ENCODE data around the gene MREG. TPM values are rescaled to one million over a fixed set of nuclear protein-coding genes. Genes with fewer than 3 reads are reported as not detected.
"Not testable (repeated sequence)": the region's sequence is repeated elsewhere in the genome, so short reads cannot be mapped to it uniquely, and the experiment has no call there.

Gene MREG
- total RNA-seq, 3 donors from 2014 or later (not counting 1 experiment from before 2014, with no cell fraction given): 4.0 to 9.8 (median 6.8) TPM

DNA sequence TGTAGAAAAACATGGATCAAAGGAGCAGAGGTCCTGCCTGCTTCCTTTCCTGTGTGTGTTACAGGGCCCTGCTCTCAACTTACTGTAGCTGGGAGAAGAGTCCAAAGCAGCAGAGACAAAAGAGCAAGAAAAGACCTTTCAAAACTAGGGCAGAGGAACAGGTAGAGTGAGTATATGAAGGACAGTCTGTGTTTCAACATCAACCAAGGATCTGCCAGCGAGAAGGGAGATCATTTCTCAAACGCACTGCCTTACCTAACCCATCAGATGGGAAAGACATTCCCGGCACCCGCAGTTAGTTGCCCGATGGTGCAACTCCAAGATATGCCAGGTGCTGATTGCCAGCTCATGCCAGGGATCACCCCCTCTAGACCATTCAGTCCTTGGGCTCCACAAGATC, 41.7 kb downstream of the MREG start:
- H3K36me3 Mint-ChIP-seq: no peaks in the 10 kb centered on the region
- intact Hi-C loops (cut with micrococcal nuclease): no loop called here
- H3K27ac Mint-ChIP-seq: no peak overlapping the region
- H3K27ac ChIP-seq (ENCODE audit: low read length): no peak overlapping the region
- TF ChIP-seq, protein P1, sequence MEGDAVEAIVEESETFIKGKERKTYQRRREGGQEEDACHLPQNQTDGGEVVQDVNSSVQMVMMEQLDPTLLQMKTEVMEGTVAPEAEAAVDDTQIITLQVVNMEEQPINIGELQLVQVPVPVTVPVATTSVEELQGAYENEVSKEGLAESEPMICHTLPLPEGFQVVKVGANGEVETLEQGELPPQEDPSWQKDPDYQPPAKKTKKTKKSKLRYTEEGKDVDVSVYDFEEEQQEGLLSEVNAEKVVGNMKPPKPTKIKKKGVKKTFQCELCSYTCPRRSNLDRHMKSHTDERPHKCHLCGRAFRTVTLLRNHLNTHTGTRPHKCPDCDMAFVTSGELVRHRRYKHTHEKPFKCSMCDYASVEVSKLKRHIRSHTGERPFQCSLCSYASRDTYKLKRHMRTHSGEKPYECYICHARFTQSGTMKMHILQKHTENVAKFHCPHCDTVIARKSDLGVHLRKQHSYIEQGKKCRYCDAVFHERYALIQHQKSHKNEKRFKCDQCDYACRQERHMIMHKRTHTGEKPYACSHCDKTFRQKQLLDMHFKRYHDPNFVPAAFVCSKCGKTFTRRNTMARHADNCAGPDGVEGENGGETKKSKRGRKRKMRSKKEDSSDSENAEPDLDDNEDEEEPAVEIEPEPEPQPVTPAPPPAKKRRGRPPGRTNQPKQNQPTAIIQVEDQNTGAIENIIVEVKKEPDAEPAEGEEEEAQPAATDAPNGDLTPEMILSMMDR (IDR thresholded peaks at IDR 0.05): no peak
- H3K4me1 Mint-ChIP-seq: peaks cover 19 to 35% of the 10 kb centered on the region in 2 donors
- H3K36me3 ChIP-seq (ENCODE audit: control insufficient read depth, insufficient read depth, low read length): no peaks in the 10 kb centered on the region
- 95% methylated on average over 5 of the region's 5 CpGs for WGBS (ENCODE audit: insufficient coverage)
- H3K4me1 ChIP-seq (ENCODE audit: control insufficient read depth, insufficient read depth, low read length): peaks cover 6% of the 10 kb centered on the region
- no peak for ATAC-seq
- H3K9me3 ChIP-seq (ENCODE audit: control insufficient read depth, insufficient read depth, low read length): no peaks in the 10 kb centered on the region
- H3K4me3 ChIP-seq (ENCODE audit: low read length): no peak overlapping the region
- no peaks in the 10 kb centered on the region for H3K9me3 Mint-ChIP-seq
- H3K27me3 Mint-ChIP-seq (ENCODE audit: low read depth in 2 of 2): no peaks in the 10 kb centered on the region
- H3K27me3 ChIP-seq (ENCODE audit: control insufficient read depth, insufficient read depth, low read length): no peaks in the 10 kb centered on the region
- H3K4me3 Mint-ChIP-seq: no peak overlapping the region
- DNase-seq: no peak

DNA sequence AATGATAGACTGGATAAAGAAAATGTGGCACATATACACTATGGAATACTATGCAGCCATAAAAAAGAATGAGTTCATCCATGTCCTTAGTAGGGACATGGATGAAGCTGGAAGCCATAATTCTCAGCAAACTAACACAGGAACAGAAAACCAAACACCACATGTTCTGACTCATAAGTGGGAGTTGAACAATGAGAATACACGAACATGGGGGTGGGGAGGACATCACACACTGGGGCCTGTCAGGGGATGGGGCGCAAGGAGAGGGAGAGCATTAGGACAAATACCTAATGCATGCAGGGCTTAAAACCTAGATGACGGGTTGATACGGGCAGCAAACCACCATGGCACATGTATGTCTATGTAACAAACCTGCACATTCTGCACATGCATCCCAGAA, 42.5 kb downstream of the MREG start:
- DNase-seq; H3K27me3 Mint-ChIP-seq (ENCODE audit: low read depth in 2 of 2); H3K36me3 Mint-ChIP-seq; ATAC-seq; H3K36me3 ChIP-seq (ENCODE audit: control insufficient read depth, insufficient read depth, low read length); H3K4me3 ChIP-seq (ENCODE audit: low read length); H3K27me3 ChIP-seq (ENCODE audit: control insufficient read depth, insufficient read depth, low read length); H3K27ac ChIP-seq (ENCODE audit: low read length); H3K27ac Mint-ChIP-seq; intact Hi-C loops (cut with micrococcal nuclease); H3K9me3 Mint-ChIP-seq; H3K9me3 ChIP-seq (ENCODE audit: control insufficient read depth, insufficient read depth, low read length); H3K4me1 ChIP-seq (ENCODE audit: control insufficient read depth, insufficient read depth, low read length); H3K4me3 Mint-ChIP-seq: not testable (repeated sequence)
- 92% methylated on average over 3 of the region's 4 CpGs for WGBS (ENCODE audit: insufficient coverage)
- peaks cover 25 to 41% of the 10 kb centered on the region in 2 donors for H3K4me1 Mint-ChIP-seq

DNA sequence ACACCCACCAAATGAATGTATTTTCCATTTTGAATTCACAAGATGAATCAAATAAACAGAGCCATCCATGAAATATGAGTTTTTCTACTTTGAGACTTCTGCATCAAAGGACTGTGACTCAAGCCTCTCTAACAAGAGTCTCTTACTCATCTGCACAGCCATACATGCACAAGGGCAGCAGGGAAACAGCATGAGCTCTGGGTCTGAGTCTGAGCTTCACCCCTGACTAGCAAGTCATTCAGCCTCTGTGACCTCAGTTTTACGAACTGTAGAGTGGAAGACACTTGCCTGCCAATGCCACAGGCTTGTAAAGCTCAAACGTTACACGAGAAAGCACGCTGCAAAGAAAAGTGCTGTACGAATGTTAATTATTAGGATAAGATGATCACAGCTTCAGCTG, 42.9 kb downstream of the MREG start:
- DNase-seq (no peak), ATAC-seq (no peak)
- no peak overlapping the region for H3K27ac ChIP-seq (ENCODE audit: low read length)
- WGBS (ENCODE audit: insufficient coverage): 98% methylated on average over 5 of the region's 5 CpGs
- H3K9me3 Mint-ChIP-seq: no peaks in the 10 kb centered on the region
- H3K4me3 Mint-ChIP-seq: no peak overlapping the region
- H3K36me3 ChIP-seq (ENCODE audit: control insufficient read depth, insufficient read depth, low read length): no peaks in the 10 kb centered on the region
- no peak overlapping the region for H3K4me3 ChIP-seq (ENCODE audit: low read length)
- no peaks in the 10 kb centered on the region for H3K27me3 ChIP-seq (ENCODE audit: control insufficient read depth, insufficient read depth, low read length)
- intact Hi-C loops (cut with micrococcal nuclease): no loop called here
- no peaks in the 10 kb centered on the region for H3K27me3 Mint-ChIP-seq (ENCODE audit: low read depth in 2 of 2)
- TF ChIP-seq, protein P1 (IDR thresholded peaks at IDR 0.05): no peak
- H3K27ac Mint-ChIP-seq: no peak overlapping the region
- peaks cover 6% of the 10 kb centered on the region for H3K4me1 ChIP-seq (ENCODE audit: control insufficient read depth, insufficient read depth, low read length)
- no peaks in the 10 kb centered on the region for H3K9me3 ChIP-seq (ENCODE audit: control insufficient read depth, insufficient read depth, low read length)
- H3K4me1 Mint-ChIP-seq: peaks cover 30 to 44% of the 10 kb centered on the region in 2 donors
- no peaks in the 10 kb centered on the region for H3K36me3 Mint-ChIP-seq

DNA sequence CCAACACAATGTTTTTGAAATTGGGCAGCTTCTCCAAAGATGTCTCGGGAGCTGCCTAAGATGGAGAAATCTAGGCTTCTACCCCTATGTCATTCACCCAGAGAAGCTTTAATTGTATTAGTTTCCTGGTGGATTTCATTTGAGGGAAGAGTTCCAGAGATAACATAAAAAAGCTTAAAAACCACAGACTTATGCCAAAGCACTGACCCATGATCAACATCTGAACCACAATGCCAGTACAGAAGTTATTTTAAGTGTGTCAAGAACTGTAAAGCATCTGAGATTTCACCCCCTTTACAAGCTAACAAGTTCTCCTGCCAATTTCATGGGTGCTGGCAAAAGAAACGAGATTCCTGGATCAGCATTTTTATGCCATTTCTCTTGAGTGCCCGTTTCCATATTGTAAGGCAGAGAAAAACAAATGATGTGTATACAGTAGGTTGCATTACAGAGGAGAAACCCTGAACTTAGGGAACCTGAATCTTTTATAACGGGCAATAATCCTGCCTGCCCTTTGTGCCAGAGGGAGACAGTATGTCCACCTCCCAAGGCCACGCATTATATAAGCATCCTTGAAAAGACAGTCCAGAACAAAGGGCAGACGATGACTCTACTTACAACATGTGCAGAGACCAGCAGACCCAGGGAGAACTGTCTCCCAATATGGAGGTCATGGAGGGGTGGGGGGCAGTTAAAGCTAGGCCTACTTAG, 44.1 kb downstream of the MREG start:
- TF ChIP-seq, protein P1 (IDR thresholded peaks at IDR 0.05): no peak
- ATAC-seq (no peak), DNase-seq (no peak)
- Mint-ChIP-seq H3K4me1 (peaks cover 25 to 42% of the 10 kb centered on the region in 2 donors), H3K27me3 (ENCODE audit: low read depth in 2 of 2) (no peaks in the 10 kb centered on the region), H3K36me3 (no peaks in the 10 kb centered on the region), H3K27ac (no peak overlapping the region), H3K4me3 (no peak overlapping the region), H3K9me3 (no peaks in the 10 kb centered on the region)
- 92% methylated on average over 5 of the region's 6 CpGs for WGBS (ENCODE audit: insufficient coverage)
- H3K36me3 ChIP-seq (ENCODE audit: control insufficient read depth, insufficient read depth, low read length): no peaks in the 10 kb centered on the region
- no peak overlapping the region for H3K4me3 ChIP-seq (ENCODE audit: low read length)
- H3K27me3 ChIP-seq (ENCODE audit: control insufficient read depth, insufficient read depth, low read length): no peaks in the 10 kb centered on the region
- intact Hi-C loops (cut with micrococcal nuclease): no loop called here
- no peaks in the 10 kb centered on the region for H3K9me3 ChIP-seq (ENCODE audit: control insufficient read depth, insufficient read depth, low read length)
- peaks cover 4% of the 10 kb centered on the region for H3K4me1 ChIP-seq (ENCODE audit: control insufficient read depth, insufficient read depth, low read length)
- no peak overlapping the region for H3K27ac ChIP-seq (ENCODE audit: low read length)
